GM12891 (cell line): ENCODE results near the gene ELK4.

Source experiments
- POLR2A ChIP-seq: IDR thresholded peaks from 2 replicates; pipeline ENCODE4 v1.6.1; 2011; ENCODE audit warnings: low read depth, low read length, control low read depth
- POLR2AphosphoS5 ChIP-seq: IDR thresholded peaks from 2 replicates; pipeline ENCODE4 v1.6.1; 2011; ENCODE audit warnings: low read depth, low read length, control low read depth
- SPI1 ChIP-seq: IDR thresholded peaks from 2 replicates; pipeline ENCODE4 v1.6.1; 2011; ENCODE audit warnings: low read depth, low read length, control low read depth
- TAF1 ChIP-seq: IDR thresholded peaks from 2 replicates; pipeline ENCODE4 v1.6.1; 2011; ENCODE audit warnings: low read depth, low read length, control low read depth

GRCh38 chr1:205620269-205620668 is 11.5 kb downstream of the ELK4 start:
- no peak for TF ChIP-seq POLR2AphosphoS5
- TF ChIP-seq POLR2A, result no peak
- TF ChIP-seq SPI1, result no peak
- TF ChIP-seq TAF1, result no peak
